Activated CD4-positive, alpha-beta memory T cell treated with anti-CD3 and anti-CD28 coated beads for 36 hours (primary cell): Measurements from ENCODE around the gene STARD4. TPM values are rescaled to one million over a fixed set of nuclear protein-coding genes. Genes with fewer than 3 reads are reported as not detected.

Experiments used
- CTCF ChIA-PET: fragments of 350-600 bp; sonication (Branson Sonifier 250); formaldehyde crosslinking; loops from one replicate; lab custom pipeline; 2021; ENCODE audit warnings: antibody characterized with exemption, inconsistent platforms; lab: Charles Lee
- POLR2A ChIA-PET: fragments of 350-600 bp; sonication (Branson Sonifier 250); formaldehyde crosslinking; loops from one replicate; lab custom pipeline; 2021; ENCODE audit warnings: antibody characterized with exemption; lab: Charles Lee
- DNase-seq: peaks from one replicate; pipeline ENCODE4 v3.0.0-alpha.2; 2020
- H3K27ac Mint-ChIP-seq: one replicate; pipeline ENCODE4 v1.8.0; 2021; ENCODE audit warnings: mixed read lengths
- H3K27me3 Mint-ChIP-seq: one replicate; pipeline ENCODE4 v1.8.0; 2021; ENCODE audit warnings: mixed read lengths
- H3K36me3 Mint-ChIP-seq: one replicate; pipeline ENCODE4 v1.8.0; 2021; ENCODE audit warnings: mixed read lengths
- H3K4me1 Mint-ChIP-seq: one replicate; pipeline ENCODE4 v1.8.0; 2021; ENCODE audit warnings: low read depth, mixed read lengths
- H3K4me3 Mint-ChIP-seq: one replicate; pipeline ENCODE4 v1.8.0; 2021; ENCODE audit warnings: mild to moderate bottlenecking, mixed read lengths
- H3K9me3 Mint-ChIP-seq: one replicate; pipeline ENCODE4 v1.8.0; 2021; ENCODE audit warnings: mixed read lengths
- intact Hi-C: fragments of 100-400 bp; cut with micrococcal nuclease; formaldehyde crosslinking; loops from one replicate; pipeline ENCODE4 v1.15.1; 2023
- total RNA-seq, 2 experiments: library from RNA; stranded (reverse); gene quantifications; one replicate each; pipeline ENCODE4 v1.2.3, GENCODE V29; 2021

Gene STARD4
- total RNA-seq, result 10 to 100 TPM; 49.5 to 49.9 TPM

- CTCF ChIA-PET, result interaction anchor here (2.2 to 3.6 kb wide), 2 partner anchors 19 to 234 kb away, joined by 7 to 41 read pairs; no protein-coding TSS in a partner anchor
- H3K4me1 Mint-ChIP-seq, result peaks cover 35% of the 10 kb centered on the region
- H3K27ac Mint-ChIP-seq, result peak within 1 kb of the TSS; percentile 94
- intact Hi-C loops, result loop anchor here (1.0 to 5.0 kb wide), 9 partner anchors 18 to 1824 kb away; partner anchors contain the start of genes MAN2A1, NREP, SLC25A46 and WDR36
- H3K36me3 Mint-ChIP-seq, result peaks cover 3% of the 10 kb centered on the region
- no peaks in the 10 kb centered on the region for H3K27me3 Mint-ChIP-seq
- DNase-seq, result peak; percentile 96
- no peaks in the 10 kb centered on the region for H3K9me3 Mint-ChIP-seq
- peak within 1 kb of the TSS; percentile 88 for H3K4me3 Mint-ChIP-seq
- POLR2A ChIA-PET, result interaction anchor here (1.3 kb wide), 1 partner anchor 648 kb away, joined by 6 read pairs; no protein-coding TSS in a partner anchor
Measured at GRCh38 chr5:111512375-111513130, at the start of gene STARD4. Gene STARD4, minus strand, starts transcription at chr5:111512535. Its CDS starts 5,102 bp downstream, at chr5:111507433.

GRCh38 chr5:111559680-111560079 lies 47.3 kb upstream of the STARD4 start:
- no peak overlapping the region for H3K27ac Mint-ChIP-seq
- no peak overlapping the region for H3K4me3 Mint-ChIP-seq
- no peak for DNase-seq
- ChIA-PET CTCF (no interaction called here), POLR2A (interaction anchor here (0.6 kb wide), 1 partner anchor 477 kb away, joined by 3 read pairs; no protein-coding TSS in a partner anchor)
- intact Hi-C loops, result loop anchor here (10.0 kb wide), 2 partner anchors 105 to 255 kb away; no protein-coding TSS in a partner anchor
- H3K27me3 Mint-ChIP-seq, result peaks cover 7% of the 10 kb centered on the region
- H3K4me1 Mint-ChIP-seq, result no peaks in the 10 kb centered on the region
- peaks cover 8% of the 10 kb centered on the region for H3K9me3 Mint-ChIP-seq
- H3K36me3 Mint-ChIP-seq, result peaks cover 6% of the 10 kb centered on the region

- ChIA-PET POLR2A (no interaction called here), CTCF (no interaction called here)
- Mint-ChIP-seq H3K4me1 (no peaks in the 10 kb centered on the region), H3K9me3 (peaks cover 8% of the 10 kb centered on the region), H3K36me3 (peaks cover 6% of the 10 kb centered on the region), H3K4me3 (no peak overlapping the region), H3K27me3 (peaks cover 7% of the 10 kb centered on the region), H3K27ac (no peak overlapping the region)
- intact Hi-C loops, result loop anchor here (10.0 kb wide), 2 partner anchors 107 to 257 kb away; no protein-coding TSS in a partner anchor
- no peak for DNase-seq
Measured at GRCh38 chr5:111557686-111558085, 45.4 kb upstream of the STARD4 start.

- CTCF ChIA-PET, result no interaction called here
- H3K4me3 Mint-ChIP-seq, result no peak overlapping the region
- POLR2A ChIA-PET, result no interaction called here
Measured at GRCh38 chr5:111557111-111557510, 44.8 kb upstream of the STARD4 start.

GRCh38 chr5:111556501-111556900 lies 44.2 kb upstream of the STARD4 start:
- ChIA-PET CTCF (interaction anchor here (0.8 kb wide), 1 partner anchor 25 kb away, joined by 4 read pairs; no protein-coding TSS in a partner anchor), POLR2A (no interaction called here)
- Mint-ChIP-seq H3K4me3 (no peak overlapping the region), H3K27me3 (peaks cover 6% of the 10 kb centered on the region), H3K4me1 (peaks cover 6% of the 10 kb centered on the region), H3K27ac (no peak overlapping the region), H3K9me3 (peaks cover 8% of the 10 kb centered on the region), H3K36me3 (peaks cover 6% of the 10 kb centered on the region)
- DNase-seq, result no peak
- intact Hi-C loops, result loop anchor here (10.0 kb wide), 2 partner anchors 108 to 258 kb away; no protein-coding TSS in a partner anchor

More at GRCh38 chr5:111557111-111557510, 44.8 kb upstream of the STARD4 start:
- Mint-ChIP-seq H3K9me3 (peaks cover 8% of the 10 kb centered on the region), H3K27me3 (peaks cover 7% of the 10 kb centered on the region), H3K4me1 (no peaks in the 10 kb centered on the region), H3K27ac (no peak overlapping the region), H3K36me3 (peaks cover 6% of the 10 kb centered on the region)
- DNase-seq, result no peak
- intact Hi-C loops, result loop anchor here (10.0 kb wide), 2 partner anchors 108 to 258 kb away; no protein-coding TSS in a partner anchor

- peaks cover 6% of the 10 kb centered on the region for H3K36me3 Mint-ChIP-seq
- H3K27me3 Mint-ChIP-seq, result peaks cover 4% of the 10 kb centered on the region
- no peak for DNase-seq
- ChIA-PET POLR2A (no interaction called here), CTCF (no interaction called here)
- H3K4me3 Mint-ChIP-seq, result no peak overlapping the region
- peaks cover 8% of the 10 kb centered on the region for H3K9me3 Mint-ChIP-seq
- peaks cover 12% of the 10 kb centered on the region for H3K4me1 Mint-ChIP-seq
- intact Hi-C loops, result loop anchor here (10.0 kb wide), 2 partner anchors 109 to 259 kb away; no protein-coding TSS in a partner anchor
- no peak overlapping the region for H3K27ac Mint-ChIP-seq
Measured at GRCh38 chr5:111555760-111556159, 43.4 kb upstream of the STARD4 start.

GRCh38 chr5:111553868-111554267 lies 41.5 kb upstream of the STARD4 start:
- Mint-ChIP-seq H3K36me3 (no peaks in the 10 kb centered on the region), H3K27ac (no peak overlapping the region), H3K4me3 (no peak overlapping the region), H3K27me3 (no peaks in the 10 kb centered on the region), H3K9me3 (no peaks in the 10 kb centered on the region), H3K4me1 (peaks cover 18% of the 10 kb centered on the region)
- POLR2A ChIA-PET, result no interaction called here
- CTCF ChIA-PET, result interaction anchor here (1.1 to 4.5 kb wide), 3 partner anchors 22 to 591 kb away, joined by 3 to 56 read pairs (median 13); no protein-coding TSS in a partner anchor
- intact Hi-C loops, result loop anchor here (5.0 to 10.0 kb wide), 3 partner anchors 111 to 608 kb away; no protein-coding TSS in a partner anchor
- DNase-seq, result no peak

- intact Hi-C loops, result loop anchor here (5.0 to 10.0 kb wide), 3 partner anchors 112 to 609 kb away; no protein-coding TSS in a partner anchor
- H3K36me3 Mint-ChIP-seq, result no peaks in the 10 kb centered on the region
- CTCF ChIA-PET, result interaction anchor here (1.0 to 4.5 kb wide), 4 partner anchors 21 to 608 kb away, joined by 3 to 56 read pairs (median 8); no protein-coding TSS in a partner anchor
- H3K4me1 Mint-ChIP-seq, result peaks cover 18% of the 10 kb centered on the region
- POLR2A ChIA-PET, result no interaction called here
- DNase-seq, result no peak
- H3K27me3 Mint-ChIP-seq, result no peaks in the 10 kb centered on the region
- no peak overlapping the region for H3K4me3 Mint-ChIP-seq
- H3K27ac Mint-ChIP-seq, result no peak overlapping the region
- no peaks in the 10 kb centered on the region for H3K9me3 Mint-ChIP-seq
Measured at GRCh38 chr5:111552896-111553295, 40.6 kb upstream of the STARD4 start.

GRCh38 chr5:111552492-111552891 lies 40.2 kb upstream of the STARD4 start:
- Mint-ChIP-seq H3K27me3 (no peaks in the 10 kb centered on the region), H3K4me3 (no peak overlapping the region), H3K27ac (no peak overlapping the region), H3K9me3 (no peaks in the 10 kb centered on the region), H3K36me3 (no peaks in the 10 kb centered on the region), H3K4me1 (peaks cover 18% of the 10 kb centered on the region)
- CTCF ChIA-PET, result interaction anchor here (1.0 to 4.5 kb wide), 4 partner anchors 21 to 609 kb away, joined by 3 to 56 read pairs (median 11); no protein-coding TSS in a partner anchor
- POLR2A ChIA-PET, result no interaction called here
- no peak for DNase-seq
- intact Hi-C loops, result loop anchor here (5.0 to 10.0 kb wide), 3 partner anchors 112 to 610 kb away; no protein-coding TSS in a partner anchor

- DNase-seq, result no peak
- Mint-ChIP-seq H3K9me3 (no peaks in the 10 kb centered on the region), H3K36me3 (no peaks in the 10 kb centered on the region), H3K4me3 (no peak overlapping the region), H3K27ac (no peak overlapping the region), H3K4me1 (peaks cover 18% of the 10 kb centered on the region), H3K27me3 (peaks cover 1% of the 10 kb centered on the region)
- ChIA-PET POLR2A (no interaction called here), CTCF (interaction anchor here (2.7 to 4.5 kb wide), 3 partner anchors 20 to 609 kb away, joined by 9 to 56 read pairs (median 13); no protein-coding TSS in a partner anchor)
- intact Hi-C loops, result loop anchor here (2.0 to 10.0 kb wide), 4 partner anchors 113 to 611 kb away; no protein-coding TSS in a partner anchor
Measured at GRCh38 chr5:111551569-111552275, 39.4 kb upstream of the STARD4 start.

GRCh38 chr5:111551161-111551560 lies 38.8 kb upstream of the STARD4 start:
- no peak overlapping the region for H3K27ac Mint-ChIP-seq
- peaks cover 18% of the 10 kb centered on the region for H3K4me1 Mint-ChIP-seq
- DNase-seq, result no peak
- intact Hi-C loops, result loop anchor here (2.0 to 10.0 kb wide), 4 partner anchors 114 to 611 kb away; no protein-coding TSS in a partner anchor
- no peak overlapping the region for H3K4me3 Mint-ChIP-seq
- H3K27me3 Mint-ChIP-seq, result peaks cover 1% of the 10 kb centered on the region
- no peaks in the 10 kb centered on the region for H3K36me3 Mint-ChIP-seq
- CTCF ChIA-PET, result interaction anchor here (0.6 to 4.5 kb wide), 20 partner anchors 10 to 610 kb away, joined by 3 to 56 read pairs (median 3); partner anchors contain the start of gene NREP
- POLR2A ChIA-PET, result no interaction called here
- H3K9me3 Mint-ChIP-seq, result no peaks in the 10 kb centered on the region
